Measurements from ENCODE around the gene CELF2.
"Not testable (repeated sequence)": the region's sequence is repeated elsewhere in the genome, so short reads cannot be mapped to it uniquely, and the experiment has no call there.

The CELF2 gene

GRCh38 chr10:11354823-11355222 lies 337.2 kb downstream of the CELF2 start:
- Histone ChIP-seq H3K4me1 (ENCODE audit: insufficient read depth, low read length) (peaks cover 19% of the 10 kb centered on the region), H3K4me3 (ENCODE audit: low read length) (no peak overlapping the region), H3K9me3 (ENCODE audit: low read length) (peaks cover 9% of the 10 kb centered on the region), H3K36me3 (ENCODE audit: insufficient read depth, low read length) (no peaks in the 10 kb centered on the region), H3K27me3 (ENCODE audit: insufficient read depth, low read length) (no peaks in the 10 kb centered on the region), H2AFZ (ENCODE audit: low read depth, low read length) (no peak overlapping the region)

- Histone ChIP-seq H2AFZ (ENCODE audit: low read depth, low read length) (no peak overlapping the region), H3K4me3 (ENCODE audit: low read length) (no peak overlapping the region), H3K4me1 (ENCODE audit: insufficient read depth, low read length) (peaks cover 15% of the 10 kb centered on the region), H3K27me3 (ENCODE audit: insufficient read depth, low read length) (no peaks in the 10 kb centered on the region), H3K36me3 (ENCODE audit: insufficient read depth, low read length) (no peaks in the 10 kb centered on the region), H3K9me3 (ENCODE audit: low read length) (peaks cover 9% of the 10 kb centered on the region)
Observed at GRCh38 chr10:11355592-11355991, 337.9 kb downstream of the CELF2 start.

DNA sequence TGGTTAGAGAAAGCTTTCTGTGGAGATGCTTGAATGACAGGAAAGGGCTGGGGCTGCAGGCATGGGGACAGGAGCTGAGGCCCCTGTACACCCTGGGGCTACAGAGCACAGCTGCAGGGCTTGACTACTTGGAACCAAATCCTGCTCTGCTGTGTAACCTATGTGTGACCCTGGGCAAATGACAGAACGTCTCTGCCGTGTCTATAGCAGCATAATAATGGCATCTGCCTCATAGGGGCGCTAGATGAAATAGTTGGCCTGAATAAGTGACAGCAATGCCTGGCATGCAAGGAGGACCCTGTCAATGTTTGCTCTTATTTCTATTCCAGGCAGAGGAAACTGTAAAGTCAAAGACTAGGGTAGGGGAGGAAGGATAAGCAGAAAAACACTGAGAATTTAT lies 339.8 kb downstream of the CELF2 start:
- H3K4me3 ChIP-seq (ENCODE audit: low read length) = no peak overlapping the region
- peaks cover 9% of the 10 kb centered on the region for H3K9me3 ChIP-seq (ENCODE audit: low read length)
- H3K4me1 ChIP-seq (ENCODE audit: insufficient read depth, low read length) = peaks cover 10% of the 10 kb centered on the region
- no peak overlapping the region for H2AFZ ChIP-seq (ENCODE audit: low read depth, low read length)
- H3K27me3 ChIP-seq (ENCODE audit: insufficient read depth, low read length) = no peaks in the 10 kb centered on the region
- H3K36me3 ChIP-seq (ENCODE audit: insufficient read depth, low read length) = no peaks in the 10 kb centered on the region

GRCh38 chr10:11358011-11358410 lies 340.3 kb downstream of the CELF2 start:
- Histone ChIP-seq H3K9me3 (ENCODE audit: low read length) (peaks cover 3% of the 10 kb centered on the region), H3K4me3 (ENCODE audit: low read length) (no peak overlapping the region)

DNA sequence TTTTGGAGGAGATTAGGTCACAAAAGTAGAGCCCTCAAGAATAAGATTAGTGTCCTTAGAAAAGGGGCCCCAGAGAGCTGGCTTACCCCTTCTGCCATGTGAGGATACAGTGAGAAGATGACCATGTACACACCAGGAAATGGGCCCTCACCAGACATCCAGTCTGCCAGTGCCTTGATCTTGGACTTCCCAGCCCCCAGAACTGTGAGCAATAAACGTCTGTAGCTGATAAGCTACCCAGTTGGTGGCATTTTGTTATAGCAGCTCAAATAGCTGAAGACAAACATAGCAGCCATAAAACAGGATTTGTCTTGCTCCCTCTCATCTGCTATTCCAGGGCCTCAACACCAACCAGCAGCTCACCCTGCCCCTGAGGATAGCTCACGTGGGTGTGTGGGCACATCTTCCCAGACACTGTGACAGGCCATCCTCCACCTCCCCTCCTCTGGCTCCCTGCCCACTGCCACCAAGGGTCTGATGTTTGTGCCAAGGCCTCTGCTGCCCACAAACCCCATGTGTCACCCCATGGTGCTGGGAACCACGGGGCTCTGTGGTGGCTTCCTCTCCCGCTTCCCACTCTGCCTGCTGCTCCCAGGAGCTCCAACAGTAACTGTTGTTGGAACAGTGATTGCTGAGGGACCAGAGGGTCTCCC lies 341.4 kb downstream of the CELF2 start:
- no peaks in the 10 kb centered on the region for H3K36me3 ChIP-seq (ENCODE audit: insufficient read depth, low read length)
- H3K9me3 ChIP-seq (ENCODE audit: low read length) = peaks cover 3% of the 10 kb centered on the region
- H3K4me1 ChIP-seq (ENCODE audit: insufficient read depth, low read length) = peaks cover 10% of the 10 kb centered on the region
- H2AFZ ChIP-seq (ENCODE audit: low read depth, low read length) = no peak overlapping the region
- H3K27me3 ChIP-seq (ENCODE audit: insufficient read depth, low read length) = no peaks in the 10 kb centered on the region
- H3K4me3 ChIP-seq (ENCODE audit: low read length) = no peak overlapping the region

More at GRCh38 chr10:11358011-11358410, 340.3 kb downstream of the CELF2 start:
- Histone ChIP-seq H3K27me3 (ENCODE audit: insufficient read depth, low read length) (no peaks in the 10 kb centered on the region), H3K4me1 (ENCODE audit: insufficient read depth, low read length) (peaks cover 10% of the 10 kb centered on the region), H2AFZ (ENCODE audit: low read depth, low read length) (no peak overlapping the region), H3K36me3 (ENCODE audit: insufficient read depth, low read length) (no peaks in the 10 kb centered on the region)

- Histone ChIP-seq H2AFZ (ENCODE audit: low read depth, low read length) (no peak overlapping the region), H3K36me3 (ENCODE audit: insufficient read depth, low read length) (no peaks in the 10 kb centered on the region), H3K9me3 (ENCODE audit: low read length) (peaks cover 3% of the 10 kb centered on the region), H3K27me3 (ENCODE audit: insufficient read depth, low read length) (no peaks in the 10 kb centered on the region), H3K4me1 (ENCODE audit: insufficient read depth, low read length) (peaks cover 10% of the 10 kb centered on the region), H3K4me3 (ENCODE audit: low read length) (no peak overlapping the region)
Observed at GRCh38 chr10:11359869-11360268, 342.2 kb downstream of the CELF2 start.

- Histone ChIP-seq H3K9me3 (ENCODE audit: low read length) (peaks cover 3% of the 10 kb centered on the region), H3K27me3 (ENCODE audit: insufficient read depth, low read length) (no peaks in the 10 kb centered on the region), H3K4me1 (ENCODE audit: insufficient read depth, low read length) (no peaks in the 10 kb centered on the region), H3K4me3 (ENCODE audit: low read length) (no peak overlapping the region), H2AFZ (ENCODE audit: low read depth, low read length) (no peak overlapping the region), H3K36me3 (ENCODE audit: insufficient read depth, low read length) (no peaks in the 10 kb centered on the region)
Observed at GRCh38 chr10:11363497-11363896, 345.8 kb downstream of the CELF2 start.

DNA sequence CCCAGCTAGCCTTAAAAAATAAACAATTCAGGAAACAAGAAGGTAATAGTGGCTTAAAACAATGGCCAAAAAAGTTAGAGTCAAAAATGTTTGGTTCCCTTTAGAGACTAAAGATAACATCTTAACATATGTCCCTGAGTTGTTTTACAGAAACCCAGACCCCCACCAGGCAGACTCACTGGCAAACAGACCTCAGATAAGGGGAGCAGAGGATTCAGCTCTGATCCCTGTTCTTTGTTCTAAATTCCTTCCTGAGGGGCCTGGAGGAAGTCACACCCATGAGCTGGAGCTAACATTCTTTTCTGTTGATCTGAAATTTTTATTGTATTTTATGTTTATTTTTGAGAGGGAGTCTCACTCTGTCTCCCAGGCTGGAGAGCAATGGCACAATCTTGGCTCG lies 346.6 kb downstream of the CELF2 start:
- H3K36me3 ChIP-seq (ENCODE audit: insufficient read depth, low read length) = no peaks in the 10 kb centered on the region
- H3K4me1 ChIP-seq (ENCODE audit: insufficient read depth, low read length) = no peaks in the 10 kb centered on the region
- H3K27me3 ChIP-seq (ENCODE audit: insufficient read depth, low read length) = no peaks in the 10 kb centered on the region
- H3K4me3 ChIP-seq (ENCODE audit: low read length) = no peak overlapping the region
- peaks cover under 1% of the 10 kb centered on the region for H3K9me3 ChIP-seq (ENCODE audit: low read length)
- no peak overlapping the region for H2AFZ ChIP-seq (ENCODE audit: low read depth, low read length)

DNA sequence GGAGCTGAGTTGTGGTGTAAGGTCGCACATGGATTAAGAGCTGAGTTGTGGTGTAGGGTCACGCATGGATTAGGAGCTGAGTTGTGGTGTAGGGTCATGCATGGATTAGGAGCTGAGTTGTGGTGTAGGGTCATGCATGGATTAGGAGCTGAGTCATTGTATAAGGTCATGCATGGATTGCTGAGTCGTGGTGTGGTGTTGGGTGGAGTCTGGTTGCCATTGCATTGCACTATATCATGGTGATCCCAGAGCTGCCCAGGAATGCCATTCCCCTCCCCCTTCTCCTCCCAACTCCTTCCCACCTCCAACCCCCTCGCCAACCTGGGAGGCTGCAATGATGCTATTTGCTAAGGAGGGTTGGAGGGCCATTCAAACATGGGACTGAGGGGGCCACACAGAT lies 349.2 kb downstream of the CELF2 start:
- H3K27me3 ChIP-seq (ENCODE audit: insufficient read depth, low read length); H3K4me3 ChIP-seq (ENCODE audit: low read length); H2AFZ ChIP-seq (ENCODE audit: low read depth, low read length); H3K4me1 ChIP-seq (ENCODE audit: insufficient read depth, low read length); H3K9me3 ChIP-seq (ENCODE audit: low read length); H3K36me3 ChIP-seq (ENCODE audit: insufficient read depth, low read length): not testable (repeated sequence)

- no peaks in the 10 kb centered on the region for H3K36me3 ChIP-seq (ENCODE audit: insufficient read depth, low read length)
- no peak overlapping the region for H2AFZ ChIP-seq (ENCODE audit: low read depth, low read length)
- H3K27me3 ChIP-seq (ENCODE audit: insufficient read depth, low read length) = no peaks in the 10 kb centered on the region
- no peak overlapping the region for H3K4me3 ChIP-seq (ENCODE audit: low read length)
- no peaks in the 10 kb centered on the region for H3K9me3 ChIP-seq (ENCODE audit: low read length)
- H3K4me1 ChIP-seq (ENCODE audit: insufficient read depth, low read length) = no peaks in the 10 kb centered on the region
Observed at GRCh38 chr10:11367505-11367904, 349.8 kb downstream of the CELF2 start.

- no peaks in the 10 kb centered on the region for H3K36me3 ChIP-seq (ENCODE audit: insufficient read depth, low read length)
- no peaks in the 10 kb centered on the region for H3K27me3 ChIP-seq (ENCODE audit: insufficient read depth, low read length)
- H2AFZ ChIP-seq (ENCODE audit: low read depth, low read length) = no peak overlapping the region
- H3K9me3 ChIP-seq (ENCODE audit: low read length) = no peaks in the 10 kb centered on the region
- H3K4me3 ChIP-seq (ENCODE audit: low read length) = no peak overlapping the region
- peaks cover 2% of the 10 kb centered on the region for H3K4me1 ChIP-seq (ENCODE audit: insufficient read depth, low read length)
Observed at GRCh38 chr10:11373717-11374171, 356.1 kb downstream of the CELF2 start.

DNA sequence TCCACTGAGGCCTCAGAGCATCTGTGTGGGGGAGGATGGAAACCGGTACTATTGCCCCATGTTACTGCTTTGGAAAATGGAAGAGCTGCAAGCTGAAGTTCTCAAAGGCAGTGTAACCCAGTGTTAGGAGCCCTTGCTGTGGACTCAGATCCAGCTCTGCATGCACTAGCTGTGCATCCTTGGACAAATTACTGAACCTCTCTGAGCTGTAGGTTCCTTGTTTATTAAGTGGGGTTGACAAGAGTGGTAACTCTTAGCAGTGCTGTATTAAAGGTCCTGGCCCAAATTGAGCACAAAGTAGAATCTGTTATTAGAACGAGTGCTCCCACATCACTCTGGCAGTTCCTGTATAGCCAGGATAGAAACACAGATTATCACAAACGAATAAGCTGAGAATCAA lies 359.6 kb downstream of the CELF2 start:
- H3K9me3 ChIP-seq (ENCODE audit: low read length) = no peaks in the 10 kb centered on the region
- H3K27me3 ChIP-seq (ENCODE audit: insufficient read depth, low read length) = no peaks in the 10 kb centered on the region
- peaks cover 6% of the 10 kb centered on the region for H3K4me1 ChIP-seq (ENCODE audit: insufficient read depth, low read length)
- H2AFZ ChIP-seq (ENCODE audit: low read depth, low read length) = no peak overlapping the region
- no peaks in the 10 kb centered on the region for H3K36me3 ChIP-seq (ENCODE audit: insufficient read depth, low read length)
- H3K4me3 ChIP-seq (ENCODE audit: low read length) = no peak overlapping the region

GRCh38 chr10:11378835-11379234 lies 361.2 kb downstream of the CELF2 start:
- Histone ChIP-seq H3K36me3 (ENCODE audit: insufficient read depth, low read length) (no peaks in the 10 kb centered on the region), H2AFZ (ENCODE audit: low read depth, low read length) (no peak overlapping the region), H3K4me3 (ENCODE audit: low read length) (no peak overlapping the region), H3K4me1 (ENCODE audit: insufficient read depth, low read length) (peaks cover 6% of the 10 kb centered on the region), H3K27me3 (ENCODE audit: insufficient read depth, low read length) (no peaks in the 10 kb centered on the region), H3K9me3 (ENCODE audit: low read length) (no peaks in the 10 kb centered on the region)

DNA sequence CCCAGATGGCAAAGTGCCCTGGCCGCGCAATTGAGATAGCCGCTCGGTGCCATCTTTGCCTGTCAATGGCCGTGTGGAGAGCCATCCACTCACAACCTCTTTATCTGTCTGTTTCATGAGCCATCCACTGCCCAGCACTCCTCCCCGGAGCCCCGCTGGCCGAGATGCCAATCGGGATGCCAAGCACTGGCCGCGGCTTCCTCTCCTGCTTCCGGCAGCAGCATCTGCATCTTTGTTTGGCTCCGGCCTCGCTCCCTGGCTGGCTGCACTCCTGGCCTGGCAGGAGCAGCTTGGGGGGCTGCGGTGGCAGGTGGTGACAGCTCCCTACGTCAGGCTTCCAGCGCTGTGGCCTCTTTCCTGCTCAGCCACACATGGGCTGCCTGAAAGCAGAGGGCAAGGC lies 362.1 kb downstream of the CELF2 start:
- no peaks in the 10 kb centered on the region for H3K36me3 ChIP-seq (ENCODE audit: insufficient read depth, low read length)
- H2AFZ ChIP-seq (ENCODE audit: low read depth, low read length) = no peak overlapping the region
- no peaks in the 10 kb centered on the region for H3K9me3 ChIP-seq (ENCODE audit: low read length)
- peaks cover 6% of the 10 kb centered on the region for H3K4me1 ChIP-seq (ENCODE audit: insufficient read depth, low read length)
- no peak overlapping the region for H3K4me3 ChIP-seq (ENCODE audit: low read length)
- no peaks in the 10 kb centered on the region for H3K27me3 ChIP-seq (ENCODE audit: insufficient read depth, low read length)

Measured in neuron (in vitro differentiated cells).